Endothelial cell of umbilical vein (primary cell): ENCODE measurements around the gene DIO3. TPM values are rescaled to one million over a fixed set of nuclear protein-coding genes. Genes with fewer than 3 reads are reported as not detected.

Experiments
- microRNA counts: library from miRNA; unstranded; fragments of <30 nt; microRNA quantifications from one replicate; lab custom pipeline; 2016
- polyA plus RNA-seq, 4 experiments: library from polyadenylated mRNA; depleted of rRNA in 3 of 4; stranded (reverse) in 3 of 4; unstranded in 1 of 4; fragments of >200 nt; gene quantifications; 2 replicates each; pipeline versions ENCODE4 v1.2.1 to v1.2.3, GENCODE V29; 2011 to 2012; ENCODE audit warnings: missing spikeins in 1 of 4
- total RNA-seq: library from RNA; stranded (reverse); gene quantifications from 2 replicates; pipeline ENCODE4 v1.2.3, GENCODE V29; 2021

The DIO3 gene
- total and polyA plus RNA-seq, 2 donors (not counting 3 experiments of a cell fraction or from before 2014, with no cell fraction given), result not detected

MicroRNAs encoded within 50 kb of the gene (microRNA counts, 767-probe panel; counts per million panel counts)
- 723 counts per million, percentile 96 among the panel's probes with 10 or more counts for microRNA hsa-miR-1247-5p (lab: Ali Mortazavi, UCI)

Other genes starting within 250 kb of the DIO3 start
- 83.6 and 89.0 TPM in 2 replicates for gene PPP2R5C, start 200.2 kb downstream of the DIO3 start, total RNA-seq
- 34.7 and 42.6 TPM in 2 replicates for gene PPP2R5C, start 200.2 kb downstream of the DIO3 start, polyA plus RNA-seq